SU-DHL-6 (cell line): ENCODE data around the gene C2orf72.

ENCODE experiments used
- H2AFZ ChIP-seq: fragments of 200-600 bp; sonication (generic); 2 replicates; pipeline ENCODE4 v1.6.1; 2014; ENCODE audit warnings: low read depth, mild to moderate bottlenecking, moderate library complexity, mixed read lengths, antibody characterized with exemption, low read length; ENCODE audit not compliant: severe bottlenecking
- H3F3A ChIP-seq: fragments of 200-600 bp; shearing (Covaris generic); 2 replicates; pipeline ENCODE4 v1.6.0; 2016; ENCODE audit warnings: antibody characterized with exemption, mild to moderate bottlenecking; ENCODE audit not compliant: insufficient read depth
- H3K27ac ChIP-seq: fragments of 200-600 bp; sonication (generic); 2 replicates; pipeline ENCODE4 v1.5.1; 2016; ENCODE audit warnings: low read depth, mild to moderate bottlenecking, low read length, moderate library complexity, mixed read lengths
- H3K27me3 ChIP-seq: fragments of 200-600 bp; sonication (generic), shearing (Covaris generic); 2 replicates; pipeline ENCODE4 v1.6.0; 2014; ENCODE audit warnings: mild to moderate bottlenecking, low read length
- H3K36me3 ChIP-seq: fragments of 200-600 bp; sonication (generic); 2 replicates; pipeline ENCODE4 v1.6.1; 2014; ENCODE audit warnings: mild to moderate bottlenecking, low read length, mixed read lengths
- H3K4me2 ChIP-seq: fragments of 300-600, 200-600 bp; shearing (Covaris generic), sonication (generic); 2 replicates; pipeline ENCODE4 v1.6.0; 2014; ENCODE audit warnings: low read length, low read depth, mild to moderate bottlenecking; ENCODE audit not compliant: poor library complexity, severe bottlenecking
- H3K4me3 ChIP-seq: fragments of 200-600 bp; sonication (generic); 2 replicates; pipeline ENCODE4 v1.5.1; 2014; ENCODE audit warnings: antibody characterized with exemption, low read length, mild to moderate bottlenecking, mixed read lengths; ENCODE audit not compliant: insufficient read depth, poor library complexity, severe bottlenecking
- H3K79me2 ChIP-seq: fragments of 200-600 bp; sonication (generic); 2 replicates; pipeline ENCODE4 v1.6.1; 2014; ENCODE audit warnings: mild to moderate bottlenecking, low read length, moderate library complexity; ENCODE audit not compliant: insufficient read depth
- H3K9ac ChIP-seq: fragments of 200-600 bp; sonication (generic); 2 replicates; pipeline ENCODE4 v1.7.0; 2014; ENCODE audit warnings: mild to moderate bottlenecking, low read length
- H3K9me2 ChIP-seq: fragments of 200-600 bp; sonication (generic); replicated peaks from 2 replicates; pipeline ENCODE4 v1.6.1; 2014; ENCODE audit warnings: low read length; ENCODE audit not compliant: insufficient read depth
- H3K9me3 ChIP-seq: fragments of 200-600 bp; sonication (generic); 2 replicates; pipeline ENCODE4 v1.6.1; 2014; ENCODE audit warnings: low read length, mixed read lengths; ENCODE audit not compliant: insufficient read depth
- H4K20me1 ChIP-seq: fragments of 200-600 bp; sonication (generic); 2 replicates; pipeline ENCODE4 v1.6.1; 2014; ENCODE audit warnings: low read depth, mild to moderate bottlenecking, antibody characterized with exemption, low read length, moderate library complexity, mixed read lengths
- EZH2phosphoT487 ChIP-seq: fragments of 200-600 bp; sonication (generic), shearing (Covaris generic); conservative IDR thresholded peaks from 2 replicates; pipeline ENCODE4 v1.6.1; 2018; ENCODE audit warnings: mild to moderate bottlenecking, antibody characterized with exemption, low read length, moderate library complexity, mixed read lengths
- TF ChIP-seq, protein P1 (sequence below): fragments of 200-600 bp; sonication (generic); IDR thresholded peaks from one replicate; pipeline ENCODE4 v1.5.1; 2017; ENCODE audit warnings: antibody characterized with exemption, mild to moderate bottlenecking, low read length, moderate library complexity; ENCODE audit not compliant: insufficient read depth, poor library complexity, severe bottlenecking

C2orf72 gene

DNA sequence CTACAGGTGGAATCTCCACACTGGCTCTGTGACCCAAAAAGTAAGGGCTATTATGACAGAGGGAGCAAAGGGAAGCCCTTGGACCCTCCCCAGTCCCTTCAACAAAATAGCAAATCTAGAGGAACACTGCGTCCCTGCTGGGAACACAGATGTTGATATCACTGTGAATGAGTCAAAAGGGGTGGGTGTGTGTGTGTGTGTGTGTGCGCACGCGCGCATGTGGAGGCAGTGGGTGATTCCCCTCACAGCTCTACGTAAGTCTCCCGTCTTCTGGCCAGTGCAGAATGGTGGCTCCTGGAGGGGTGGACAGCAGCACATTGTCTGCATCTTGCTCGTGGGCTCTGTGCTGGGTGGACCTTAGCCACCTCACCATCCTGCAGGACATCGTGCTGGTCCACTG is 7.8 kb upstream of the C2orf72 start:
- Histone ChIP-seq H3K9ac (no peak overlapping the region), H3K27ac (no peak overlapping the region), H3K36me3 (no peaks in the 10 kb centered on the region), H3K4me2 (no peak overlapping the region), H3K27me3 (no peaks in the 10 kb centered on the region), H2AFZ (no peak overlapping the region), H3K79me2 (no peaks in the 10 kb centered on the region), H3F3A (no peaks in the 10 kb centered on the region), H3K4me3 (no peak overlapping the region), H3K9me2 (no peaks in the 10 kb centered on the region), H4K20me1 (no peaks in the 10 kb centered on the region), H3K9me3 (no peaks in the 10 kb centered on the region)
- TF ChIP-seq, protein P1, sequence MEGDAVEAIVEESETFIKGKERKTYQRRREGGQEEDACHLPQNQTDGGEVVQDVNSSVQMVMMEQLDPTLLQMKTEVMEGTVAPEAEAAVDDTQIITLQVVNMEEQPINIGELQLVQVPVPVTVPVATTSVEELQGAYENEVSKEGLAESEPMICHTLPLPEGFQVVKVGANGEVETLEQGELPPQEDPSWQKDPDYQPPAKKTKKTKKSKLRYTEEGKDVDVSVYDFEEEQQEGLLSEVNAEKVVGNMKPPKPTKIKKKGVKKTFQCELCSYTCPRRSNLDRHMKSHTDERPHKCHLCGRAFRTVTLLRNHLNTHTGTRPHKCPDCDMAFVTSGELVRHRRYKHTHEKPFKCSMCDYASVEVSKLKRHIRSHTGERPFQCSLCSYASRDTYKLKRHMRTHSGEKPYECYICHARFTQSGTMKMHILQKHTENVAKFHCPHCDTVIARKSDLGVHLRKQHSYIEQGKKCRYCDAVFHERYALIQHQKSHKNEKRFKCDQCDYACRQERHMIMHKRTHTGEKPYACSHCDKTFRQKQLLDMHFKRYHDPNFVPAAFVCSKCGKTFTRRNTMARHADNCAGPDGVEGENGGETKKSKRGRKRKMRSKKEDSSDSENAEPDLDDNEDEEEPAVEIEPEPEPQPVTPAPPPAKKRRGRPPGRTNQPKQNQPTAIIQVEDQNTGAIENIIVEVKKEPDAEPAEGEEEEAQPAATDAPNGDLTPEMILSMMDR = no peak
- no peak for TF ChIP-seq EZH2phosphoT487

DNA sequence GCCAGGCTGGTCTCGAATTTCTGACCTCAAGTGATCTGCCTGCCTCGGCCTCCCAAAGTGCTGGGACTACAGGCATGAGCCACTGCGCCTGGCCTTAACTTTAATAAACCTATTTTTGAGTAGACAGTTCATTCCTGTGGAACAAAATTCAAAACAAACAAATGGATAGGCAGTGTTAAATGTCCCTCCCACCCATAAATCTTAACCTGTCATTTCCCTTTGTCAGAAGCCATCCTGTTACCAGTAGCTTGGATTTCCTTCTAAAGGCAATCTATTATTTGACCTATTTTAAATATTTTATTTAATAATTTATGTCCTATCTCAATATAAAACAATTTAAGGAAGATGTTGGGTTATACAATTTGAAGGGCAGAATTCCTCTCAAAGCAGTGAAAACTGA is 6.6 kb upstream of the C2orf72 start:
- Histone ChIP-seq H3K27me3 (no peaks in the 10 kb centered on the region), H2AFZ (no peak overlapping the region), H3K9ac (no peak overlapping the region), H3K4me3 (no peak overlapping the region), H4K20me1 (no peaks in the 10 kb centered on the region), H3K36me3 (no peaks in the 10 kb centered on the region), H3K79me2 (no peaks in the 10 kb centered on the region), H3F3A (no peaks in the 10 kb centered on the region), H3K27ac (no peak overlapping the region), H3K9me3 (no peaks in the 10 kb centered on the region), H3K4me2 (no peak overlapping the region), H3K9me2 (no peaks in the 10 kb centered on the region)
- TF ChIP-seq, protein P1 = no peak
- no peak for TF ChIP-seq EZH2phosphoT487

DNA sequence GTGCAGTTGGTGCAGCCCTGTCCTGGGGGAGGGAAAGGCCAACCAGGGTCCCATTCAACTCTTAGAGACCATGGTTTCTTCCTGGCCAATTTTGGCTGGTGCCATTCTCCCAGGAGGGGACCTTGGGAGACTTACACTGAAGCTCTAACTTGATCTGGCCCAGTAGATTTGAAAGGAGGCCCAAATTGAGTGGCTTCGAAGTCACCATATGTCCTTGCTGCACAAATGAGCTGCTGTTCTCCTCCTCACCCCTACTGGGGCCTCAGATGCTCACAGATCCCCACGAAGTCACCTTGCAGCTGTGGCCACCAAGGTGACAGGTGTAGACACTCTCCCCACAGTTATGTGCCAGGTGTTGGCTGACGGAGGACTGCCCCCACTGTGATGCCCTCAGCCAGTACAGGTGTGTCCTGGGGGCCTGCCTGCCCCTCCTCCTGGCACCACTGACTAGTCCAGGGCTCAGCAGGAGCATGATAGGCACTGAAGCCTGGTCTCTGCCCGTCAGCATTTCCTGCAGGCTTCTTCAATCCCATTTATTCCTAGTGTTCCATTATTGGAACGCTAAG is 4.7 kb upstream of the C2orf72 start:
- TF ChIP-seq, protein P1 = no peak
- TF ChIP-seq EZH2phosphoT487 = no peak
- no peak overlapping the region for H3K9ac ChIP-seq

More for the DNA sequence above, 4.7 kb upstream of the C2orf72 start:
- no peaks in the 10 kb centered on the region for H3K9me3 ChIP-seq
- H3K4me3 ChIP-seq = no peak overlapping the region
- H3F3A ChIP-seq = no peaks in the 10 kb centered on the region
- H3K36me3 ChIP-seq = no peaks in the 10 kb centered on the region
- no peaks in the 10 kb centered on the region for H4K20me1 ChIP-seq
- no peak overlapping the region for H3K27ac ChIP-seq
- no peak overlapping the region for H2AFZ ChIP-seq
- H3K79me2 ChIP-seq = no peaks in the 10 kb centered on the region
- H3K4me2 ChIP-seq = no peak overlapping the region
- no peaks in the 10 kb centered on the region for H3K27me3 ChIP-seq
- no peaks in the 10 kb centered on the region for H3K9me2 ChIP-seq
